HG03378 (cell line): Measurements from ENCODE around the gene CHPF.

ENCODE experiments used
- ATAC-seq: cut with Tn5 transposase; IDR thresholded peaks from one replicate; pipeline ENCODE4 v1.9.1; 2021; ENCODE audit warnings: mild to moderate bottlenecking, moderate library complexity; ENCODE audit not compliant: unreplicated experiment

CHPF gene

DNA sequence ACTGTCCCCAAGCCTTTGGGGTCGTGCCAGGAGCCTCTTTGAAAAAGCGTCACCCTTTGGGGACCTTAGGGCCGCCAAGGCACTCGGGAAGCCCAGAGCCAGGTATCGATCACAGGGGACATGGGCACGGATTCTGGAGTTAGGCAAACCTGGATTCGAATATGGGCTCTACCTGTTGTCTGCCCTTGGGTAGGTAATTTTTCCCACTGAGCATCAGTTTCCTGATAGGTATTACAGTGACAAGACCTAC is 9.5 kb upstream of the CHPF start:
- no peak for ATAC-seq

GRCh38 chr2:219552382-219553167 is 9.0 kb upstream of the CHPF start:
- ATAC-seq: peak; percentile 79

DNA sequence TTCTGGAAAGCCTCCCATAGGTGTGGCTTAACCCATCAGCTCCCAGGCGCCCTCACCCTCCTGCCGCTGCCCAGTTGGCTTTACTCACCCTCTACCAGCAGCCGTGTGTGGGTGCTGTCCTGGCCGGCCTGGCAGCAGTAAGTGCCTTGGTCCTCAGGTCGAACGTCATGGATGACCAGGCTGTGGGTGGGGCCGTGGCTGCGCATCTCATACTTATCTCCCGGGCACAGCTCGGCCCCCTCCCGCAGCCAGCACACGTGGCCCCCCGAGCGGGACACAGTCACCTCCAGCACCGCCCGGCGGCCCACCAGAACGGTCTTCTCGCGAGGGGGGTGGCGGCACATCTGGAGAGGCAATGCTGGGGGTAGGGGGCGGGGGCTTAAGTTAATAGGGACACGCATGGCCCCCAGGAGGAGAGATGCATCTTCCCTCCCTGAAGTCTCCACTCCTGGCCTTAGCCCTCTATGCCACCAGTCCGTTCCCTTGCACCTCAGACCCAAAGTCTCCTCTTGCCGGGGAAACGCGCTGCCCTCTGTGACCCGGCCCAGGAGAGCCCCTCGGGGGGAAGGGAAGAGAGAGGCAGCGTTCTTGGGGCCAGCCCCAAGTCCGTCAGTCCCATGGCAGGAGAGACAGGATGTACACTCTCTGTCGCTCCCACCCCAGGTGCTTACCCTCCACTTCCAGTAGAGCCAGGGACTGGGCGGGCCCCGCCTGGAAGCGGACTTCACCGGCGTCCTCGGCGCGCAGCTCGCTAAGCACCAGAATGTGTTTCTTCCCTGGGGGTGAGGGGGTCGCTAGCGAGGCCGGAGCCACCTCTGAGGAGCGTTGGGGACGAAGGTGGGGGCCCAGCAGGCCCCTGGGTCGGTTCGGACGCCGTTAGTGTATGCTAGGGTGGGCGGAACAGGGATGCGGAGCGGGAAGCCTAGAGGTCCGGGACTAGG is 8.1 kb upstream of the CHPF start:
- ATAC-seq: no peak

GRCh38 chr2:219549619-219550018 is 6.0 kb upstream of the CHPF start:
- no peak for ATAC-seq

GRCh38 chr2:219548990-219549389 is 5.4 kb upstream of the CHPF start:
- ATAC-seq: no peak

- no peak for ATAC-seq
Measured at GRCh38 chr2:219547621-219548020, 4.0 kb upstream of the CHPF start.

GRCh38 chr2:219545943-219546352 is 2.3 kb upstream of the CHPF start:
- no peak for ATAC-seq

DNA sequence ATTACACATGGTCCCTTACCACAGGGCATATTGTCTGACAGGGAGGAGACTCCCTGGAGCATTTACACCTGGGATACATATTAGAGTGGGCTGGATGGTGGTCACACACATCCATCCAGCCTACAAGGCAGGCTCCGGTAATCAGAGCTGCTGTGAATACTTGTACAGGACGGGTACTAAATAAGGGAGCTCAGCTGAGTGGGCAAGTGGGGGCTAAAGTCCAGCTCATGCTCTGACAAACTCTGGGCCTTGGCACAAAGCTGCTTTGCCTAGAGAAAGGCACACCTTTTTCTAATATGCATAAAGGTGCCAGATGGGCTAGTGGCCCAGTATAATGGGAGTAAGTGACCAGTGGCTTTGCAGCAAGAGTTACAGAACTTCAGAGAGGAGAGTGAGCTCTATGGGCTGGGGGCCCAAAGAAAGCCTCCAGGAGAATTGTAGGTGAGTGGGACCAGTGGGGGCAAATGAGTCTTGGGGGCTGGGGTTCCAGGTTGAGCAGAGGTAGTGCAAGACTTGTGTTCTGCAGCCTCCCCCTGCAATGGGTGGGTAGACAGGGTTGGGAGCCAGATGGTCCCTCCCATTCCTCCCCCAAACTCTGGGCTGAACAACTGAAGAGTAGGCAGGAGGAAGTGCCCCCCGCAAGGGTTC is 1.8 kb upstream of the CHPF start:
- no peak for ATAC-seq

GRCh38 chr2:219544567-219544966 is 958 bp upstream of the CHPF start:
- ATAC-seq: no peak

GRCh38 chr2:219542931-219543595 is 546 bp downstream of the CHPF start:
- peak; percentile 17 for ATAC-seq

DNA sequence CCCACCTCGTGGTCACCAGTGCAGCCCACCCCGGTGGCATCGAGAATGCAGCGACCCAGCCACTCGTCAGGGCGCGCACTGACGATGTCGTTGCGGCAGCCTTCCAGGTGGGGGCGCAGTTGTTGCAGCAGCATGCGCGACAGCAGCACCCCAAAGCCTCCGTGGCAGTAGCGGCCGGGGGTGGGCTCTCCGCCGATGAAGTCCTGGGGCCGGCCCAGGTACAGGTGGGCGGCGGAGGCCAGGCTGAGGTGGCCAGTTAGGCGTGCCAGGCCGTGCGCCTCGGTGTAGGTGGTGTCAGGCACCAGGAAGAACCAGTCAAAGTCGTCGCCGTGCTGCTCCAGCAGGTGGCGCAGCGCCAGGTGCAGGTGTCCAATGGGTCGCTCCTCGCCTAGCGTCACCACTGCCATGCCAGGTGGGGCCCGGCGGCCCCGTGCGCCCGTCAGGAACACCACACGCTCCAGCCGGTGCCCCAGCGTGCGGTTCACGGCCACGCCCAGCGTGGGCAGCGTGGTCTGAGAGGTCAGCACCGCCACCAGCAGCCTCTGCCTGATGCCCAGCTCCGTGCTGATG is 1.9 kb downstream of the CHPF start:
- peak; percentile 72 for ATAC-seq

DNA sequence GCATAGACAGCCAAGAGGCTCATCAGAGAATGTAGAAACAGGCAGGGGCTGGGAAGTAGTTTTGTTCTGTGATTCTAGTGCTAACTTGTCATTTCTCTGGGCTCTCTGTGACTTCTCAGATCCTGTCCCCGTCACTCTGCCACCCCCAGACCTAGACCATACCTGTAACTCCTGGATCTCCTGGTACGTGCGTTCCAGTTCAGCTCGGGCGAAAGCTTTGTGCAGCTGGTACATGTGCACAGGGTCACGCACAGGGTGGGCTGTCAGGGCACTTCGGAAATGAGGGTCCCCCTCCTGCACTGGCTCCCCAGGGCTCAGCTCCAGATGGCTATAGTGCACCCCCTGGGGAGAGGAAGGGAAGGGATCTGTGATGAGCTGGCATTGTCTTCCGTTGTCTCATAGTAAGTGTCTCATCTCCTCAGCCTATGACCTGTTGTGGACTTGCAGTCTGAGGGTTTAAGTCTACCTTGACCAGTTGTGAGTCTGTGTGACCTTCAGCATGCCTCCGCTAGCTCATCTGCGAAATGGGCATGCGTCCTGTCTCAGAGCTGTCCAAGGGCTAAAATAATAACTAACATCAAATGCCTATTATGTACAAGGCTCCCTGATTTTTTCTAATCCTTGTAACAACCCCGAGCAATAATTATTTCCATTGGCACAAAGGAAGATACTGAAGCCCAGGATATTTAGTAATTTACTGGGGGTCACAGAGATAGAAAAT is 2.7 kb downstream of the CHPF start:
- no peak for ATAC-seq

DNA sequence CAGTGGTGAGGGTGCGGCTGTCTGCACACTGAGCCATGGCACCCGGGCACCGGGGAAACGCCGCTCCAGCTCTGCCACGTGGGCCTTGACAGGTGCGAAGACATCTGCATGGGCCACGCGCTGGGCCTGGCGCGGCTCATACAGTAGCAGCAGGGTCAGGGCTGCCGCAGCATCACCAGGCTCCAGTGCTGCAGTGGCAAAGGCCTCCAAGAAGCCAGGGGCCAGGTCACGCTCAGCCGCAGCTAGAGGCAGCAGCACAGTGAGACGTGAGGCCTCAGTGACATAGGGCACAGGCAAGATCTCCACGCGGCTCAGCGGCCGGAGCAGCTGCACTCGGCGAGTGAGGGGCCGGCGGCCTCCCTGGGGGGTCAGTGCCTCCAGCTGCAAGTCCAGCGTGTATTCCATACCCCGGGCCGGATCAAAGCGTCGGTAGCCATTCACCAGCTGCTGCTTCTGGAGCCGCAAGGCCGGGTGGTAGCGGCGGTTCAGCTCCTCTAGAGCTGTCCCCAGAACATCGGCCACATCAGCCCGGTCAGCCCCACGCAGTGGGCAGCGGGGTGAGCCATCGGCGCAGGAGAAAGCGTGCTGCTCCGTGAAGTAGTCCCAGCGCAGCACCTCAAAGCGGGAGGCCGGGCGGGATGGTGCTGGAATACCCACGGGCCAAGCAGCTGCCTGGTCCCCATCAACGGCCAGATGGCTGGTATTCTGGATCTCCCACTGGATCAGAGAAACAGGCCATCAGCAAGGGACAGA is 3.5 kb downstream of the CHPF start:
- no peak for ATAC-seq

GRCh38 chr2:219538956-219539788 is 4.4 kb downstream of the CHPF start:
- ATAC-seq: no peak

DNA sequence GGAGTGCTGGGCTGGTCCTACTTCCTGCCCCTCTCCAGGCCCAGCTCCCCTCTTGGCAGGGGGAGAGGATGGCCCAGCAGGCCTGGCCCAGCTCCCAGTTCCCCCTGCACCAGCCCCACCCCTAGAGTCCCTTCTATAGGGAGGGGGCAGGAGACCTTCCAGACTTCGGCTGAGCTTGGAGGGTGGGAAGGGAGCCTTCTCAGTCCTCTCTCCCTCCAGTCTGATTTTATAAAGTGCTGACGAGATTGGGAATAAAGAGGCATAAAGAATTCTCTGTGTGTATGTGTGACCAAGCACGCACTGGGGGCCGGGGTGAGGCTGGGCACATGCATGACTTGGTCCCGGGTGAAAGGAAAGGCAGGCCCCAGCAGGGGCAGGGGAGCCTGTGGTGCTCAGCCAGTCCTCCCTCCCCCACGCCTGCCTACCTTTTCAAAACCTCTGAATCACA is 5.1 kb downstream of the CHPF start:
- ATAC-seq: no peak

GRCh38 chr2:219537657-219538488 is 5.7 kb downstream of the CHPF start:
- ATAC-seq: no peak

- ATAC-seq: no peak
Measured at GRCh38 chr2:219536967-219537366, 6.6 kb downstream of the CHPF start.

DNA sequence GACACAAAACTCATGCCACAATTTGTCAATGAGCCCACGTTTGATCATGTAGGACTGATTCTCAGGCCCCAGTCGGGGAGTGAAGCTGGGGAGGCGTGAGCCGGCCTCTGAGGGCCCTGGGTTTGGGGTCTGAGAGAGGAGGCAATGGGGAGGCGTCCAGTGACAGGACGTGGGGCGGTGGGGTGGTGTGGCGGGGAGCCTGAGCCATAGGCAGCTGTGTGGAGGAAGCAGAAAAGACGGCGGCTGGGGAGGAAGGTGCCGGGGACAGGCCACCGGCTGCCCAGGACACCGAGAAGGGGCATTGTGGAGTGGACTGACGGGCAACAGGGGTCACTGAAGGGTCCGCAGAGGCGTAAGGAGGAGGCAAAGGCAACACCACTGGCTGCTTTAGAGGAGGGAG is 7.2 kb downstream of the CHPF start:
- ATAC-seq: no peak
